Neural cell (in vitro differentiated cells): ENCODE data around the gene GPR42. TPM values are rescaled to one million over a fixed set of nuclear protein-coding genes. Genes with fewer than 3 reads are reported as not detected.

Experiments
- H2AFZ ChIP-seq: fragments of 200-600, 300-800 bp; sonication (generic), shearing (Covaris generic); 2 replicates; pipeline ENCODE4 v1.6.0; 2014; ENCODE audit warnings: low read depth, mild to moderate bottlenecking, antibody characterized with exemption, low read length, moderate library complexity
- H3F3A ChIP-seq: fragments of 200-600 bp; shearing (Covaris generic); 2 replicates; pipeline ENCODE4 v1.6.1; 2016; ENCODE audit warnings: mild to moderate bottlenecking, moderate library complexity, mixed read lengths, antibody characterized with exemption, low read length; ENCODE audit not compliant: insufficient read depth, poor library complexity, severe bottlenecking
- H3K27ac ChIP-seq: fragments of 200-600, 300-800 bp; sonication (generic), shearing (Covaris generic); 2 replicates; pipeline ENCODE4 v1.5.1; 2014; ENCODE audit warnings: mild to moderate bottlenecking, low read length, moderate library complexity
- H3K27me3 ChIP-seq: fragments of 300-800, 200-600 bp; sonication (generic), shearing (Covaris generic); 2 replicates; pipeline ENCODE4 v1.6.0; 2014; ENCODE audit warnings: mild to moderate bottlenecking, low read depth, low read length, moderate library complexity; ENCODE audit not compliant: insufficient read depth
- H3K36me3 ChIP-seq: fragments of 300-800, 200-600 bp; sonication (generic), shearing (Covaris generic); 2 replicates; pipeline ENCODE4 v1.5.1; 2014; ENCODE audit warnings: mild to moderate bottlenecking, antibody characterized with exemption, low read length, moderate library complexity; ENCODE audit not compliant: insufficient read depth
- H3K4me2 ChIP-seq: fragments of 300-800, 200-600 bp; sonication (generic), shearing (Covaris generic); 2 replicates; pipeline ENCODE4 v1.6.0; 2014; ENCODE audit warnings: mild to moderate bottlenecking, low read length
- H3K4me3 ChIP-seq: fragments of 300-800, 200-600 bp; sonication (generic), shearing (Covaris generic); 2 replicates; pipeline ENCODE4 v1.5.1; 2014; ENCODE audit warnings: mild to moderate bottlenecking, low read length, moderate library complexity
- H3K79me2 ChIP-seq: fragments of 200-600 bp; shearing (Covaris generic); replicated peaks from 2 replicates; pipeline ENCODE4 v1.6.0; 2014; ENCODE audit warnings: mild to moderate bottlenecking, low read length, moderate library complexity; ENCODE audit not compliant: insufficient read depth
- H3K9ac ChIP-seq: fragments of 300-800, 200-600 bp; sonication (generic), shearing (Covaris generic); 2 replicates; pipeline ENCODE4 v1.6.1; 2016; ENCODE audit warnings: mild to moderate bottlenecking, low read length, mixed read lengths
- H3K9me2 ChIP-seq: fragments of 200-600 bp; shearing (Covaris generic); 2 replicates; pipeline ENCODE4 v1.6.1; 2016; ENCODE audit warnings: mild to moderate bottlenecking, low read length, mixed read lengths; ENCODE audit not compliant: insufficient read depth
- H3K9me3 ChIP-seq: fragments of 200-600, 300-800 bp; sonication (generic), shearing (Covaris generic); 2 replicates; pipeline ENCODE4 v1.6.1; 2016; ENCODE audit warnings: mild to moderate bottlenecking, mixed run types, low read length, moderate library complexity, mixed read lengths
- H4K20me1 ChIP-seq: fragments of 200-600 bp; shearing (Covaris generic); 2 replicates; pipeline ENCODE4 v1.6.1; 2016; ENCODE audit warnings: mild to moderate bottlenecking, mixed run types; ENCODE audit not compliant: insufficient read depth
- CTCF ChIP-seq: fragments of 450-650 bp; IDR thresholded peaks from 2 replicates; pipeline ENCODE4 v1.5.1; 2014; ENCODE audit warnings: antibody characterized with exemption, mild to moderate bottlenecking, moderate library complexity; ENCODE audit not compliant: poor library complexity, severe bottlenecking
- EP300 ChIP-seq: fragments of 450-650 bp; conservative IDR thresholded peaks from 2 replicates; pipeline ENCODE4 v1.6.1; 2014; ENCODE audit warnings: antibody characterized with exemption, mild to moderate bottlenecking, moderate library complexity; ENCODE audit not compliant: poor library complexity, severe bottlenecking
- EZH2 ChIP-seq: fragments of 200-600, 300-800 bp; shearing (Covaris generic), sonication (generic); IDR thresholded peaks from 2 replicates; pipeline ENCODE4 v1.6.1; 2014; ENCODE audit warnings: antibody characterized with exemption, low read length, borderline replicate concordance, mild to moderate bottlenecking; ENCODE audit not compliant: insufficient read depth, poor library complexity, severe bottlenecking
- MXI1 ChIP-seq: fragments of 450-650 bp; conservative IDR thresholded peaks from 2 replicates; pipeline ENCODE4 v1.6.1; 2014; ENCODE audit warnings: antibody characterized with exemption, mild to moderate bottlenecking; ENCODE audit not compliant: poor library complexity, severe bottlenecking
- POLR2AphosphoS5 ChIP-seq: IDR thresholded peaks from 2 replicates; pipeline ENCODE4 v1.6.1; 2012
- RAD21 ChIP-seq: fragments of 450-650 bp; conservative IDR thresholded peaks from 2 replicates; pipeline ENCODE4 v1.6.1; 2014; ENCODE audit warnings: antibody characterized with exemption, mild to moderate bottlenecking, moderate library complexity
- REST ChIP-seq: IDR thresholded peaks from 2 replicates; pipeline ENCODE4 v1.6.1; 2012; ENCODE audit warnings: borderline replicate concordance
- SMC3 ChIP-seq: fragments of 450-650 bp; conservative IDR thresholded peaks from 2 replicates; pipeline ENCODE4 v1.6.1; 2014; ENCODE audit warnings: antibody characterized with exemption, mild to moderate bottlenecking, moderate library complexity; ENCODE audit not compliant: poor library complexity
- TAF1 ChIP-seq: IDR thresholded peaks from 2 replicates; pipeline ENCODE4 v1.6.1; 2012; ENCODE audit warnings: low read depth
- polyA plus RNA-seq: library from polyadenylated mRNA; depleted of rRNA; stranded (reverse); fragments of >200 nt; gene quantifications from 2 replicates; pipeline ENCODE4 v1.2.3, GENCODE V29; 2014

The GPR42 gene
- polyA plus RNA-seq, 1 donor from 2014 or later: not detected

- no peak overlapping the region for H2AFZ ChIP-seq
- H4K20me1 ChIP-seq: no peaks in the 10 kb centered on the region
- H3K9me3 ChIP-seq: no peaks in the 10 kb centered on the region
- H3K4me3 ChIP-seq: no peak overlapping the region
- no peak overlapping the region for H3K4me2 ChIP-seq
- no peaks in the 10 kb centered on the region for H3K27me3 ChIP-seq
- no peaks in the 10 kb centered on the region for H3K9me2 ChIP-seq
- no peaks in the 10 kb centered on the region for H3K79me2 ChIP-seq
- H3K9ac ChIP-seq: no peak overlapping the region
- no peak for TF ChIP-seq REST
- TF ChIP-seq SMC3: no peak
- TF ChIP-seq EZH2: no peak
- no peak for TF ChIP-seq RAD21
- no peak for TF ChIP-seq MXI1
- H3K27ac ChIP-seq: no peak overlapping the region
- no peaks in the 10 kb centered on the region for H3K36me3 ChIP-seq
- H3F3A ChIP-seq: no peaks in the 10 kb centered on the region
These were observed 34.5 kb upstream of the GPR42 start for GRCh38 chr19:35336166-35336955.

- H3K36me3 ChIP-seq: no peaks in the 10 kb centered on the region
- H3F3A ChIP-seq: no peaks in the 10 kb centered on the region
- no peaks in the 10 kb centered on the region for H4K20me1 ChIP-seq
- H3K27ac ChIP-seq: no peak overlapping the region
- H3K9me2 ChIP-seq: no peaks in the 10 kb centered on the region
- no peak overlapping the region for H3K4me2 ChIP-seq
- no peak overlapping the region for H3K4me3 ChIP-seq
- no peak overlapping the region for H2AFZ ChIP-seq
- no peak for TF ChIP-seq CTCF
- TF ChIP-seq REST: no peak
- no peak for TF ChIP-seq POLR2AphosphoS5
- TF ChIP-seq EP300: no peak
- TF ChIP-seq SMC3: no peak
- no peak for TF ChIP-seq RAD21
- no peak for TF ChIP-seq MXI1
- no peak for TF ChIP-seq TAF1
- no peaks in the 10 kb centered on the region for H3K27me3 ChIP-seq
- no peaks in the 10 kb centered on the region for H3K79me2 ChIP-seq
- H3K9ac ChIP-seq: no peak overlapping the region
- no peaks in the 10 kb centered on the region for H3K9me3 ChIP-seq
These were observed 33.5 kb upstream of the GPR42 start for GRCh38 chr19:35337097-35337983.
